K562 (cell line): ENCODE data around the gene CTU1. TPM values are rescaled to one million over a fixed set of nuclear protein-coding genes. Genes with fewer than 3 reads are reported as not detected.
A peak's percentile ranks its signal among the peaks of the same experiment; 100 is the strongest.

ENCODE experiments used
- CC2D1A ChIP-seq: fragments of 450-650 bp; IDR thresholded peaks from 2 replicates; pipeline ENCODE4 v1.6.1; 2017; ENCODE audit warnings: mild to moderate bottlenecking
- IRF2 ChIP-seq: sonication (generic); formaldehyde crosslinking; IDR thresholded peaks from 2 replicates; pipeline ENCODE4 v1.8.1; 2022; ENCODE audit warnings: mild to moderate bottlenecking, missing genetic modification reagents
- NFIC ChIP-seq: fragments of 450-650 bp; IDR thresholded peaks from 2 replicates; pipeline ENCODE4 v1.6.1; 2017; ENCODE audit warnings: mild to moderate bottlenecking, inconsistent platforms
- REST ChIP-seq, 2 experiments: fragments of 450-650 bp; formaldehyde crosslinking in 1 of 2; IDR thresholded peaks; 2 replicates each; pipeline versions ENCODE4 v1.4.0 to v1.6.1; 2014 to 2020; ENCODE audit warnings: mild to moderate bottlenecking in 2 of 2, borderline replicate concordance in 1 of 2, low read depth in 1 of 2
- SRSF9 ChIP-seq: fragments of 200-400 bp; formaldehyde crosslinking; IDR thresholded peaks from 2 replicates; pipeline ENCODE4 v1.6.1; 2017; ENCODE audit warnings: low read depth, low read length, borderline replicate concordance
- TCF3 ChIP-seq: sonication (generic); formaldehyde crosslinking; IDR thresholded peaks from 2 replicates; pipeline ENCODE4 v1.4.0; 2020; ENCODE audit warnings: mild to moderate bottlenecking, missing genetic modification reagents
- TCFL5 ChIP-seq: fragments of 250-450 bp; sonication (Bioruptor Pico); conservative IDR thresholded peaks from 2 replicates; pipeline ENCODE4 v1.6.1; 2021; ENCODE audit warnings: mild to moderate bottlenecking, moderate library complexity, matching md5 sums
- ZNF318 ChIP-seq, 2 experiments: fragments of 450-650 bp; IDR thresholded peaks; 2 replicates each; pipeline ENCODE4 v1.6.1; 2016; ENCODE audit warnings: mild to moderate bottlenecking in 2 of 2, borderline replicate concordance in 1 of 2, low read depth in 1 of 2, moderate library complexity in 1 of 2
- polyA plus RNA-seq, 8 experiments: library from polyadenylated mRNA; depleted of rRNA in 4 of 8; stranded (reverse) in 5 of 8; unstranded in 3 of 8; fragments of >200 nt; fragmentation: Nextera tagmentation in 2 of 8; fragmentation: Illumina TruSeq in 1 of 8; extraction: Ambion mirVana in 2 of 8; extraction: Trizol in 1 of 8; gene quantifications; 2 replicates each; pipeline versions ENCODE4 v1.2.1 to v1.2.3, GENCODE V29; 2011 to 2014; ENCODE audit warnings: inconsistent platforms in 1 of 8, missing spikeins in 1 of 8
- total RNA-seq, 7 experiments: library from RNA; depleted of rRNA in 6 of 7; stranded (reverse); fragments of >200 nt in 6 of 7; fragmentation: Illumina TruSeq in 2 of 7; extraction: Trizol in 2 of 7; gene quantifications; 2 replicates each; pipeline versions ENCODE4 v1.2.1 to v1.2.3, GENCODE V29; 2011 to 2021; ENCODE audit warnings: low replicate concordance in 1 of 7

The CTU1 gene
- total and polyA plus RNA-seq, 9 of the 15 experiments (the other 6 are each of a cell fraction or from before 2014, with no cell fraction given): 0.03 to 18.4 (median 2.3) TPM; not detected in 1

GRCh38 chr19:51108066-51108804 is at the start of gene CTU1 (continued):
- TF ChIP-seq SRSF9 (no peak), ZNF318 (IDR thresholded peaks at IDR 0.05; ENCODE audit: borderline replicate concordance in 1 of 2, low read depth in 1 of 2) (no peak), TCFL5 (CRISPR knock-in tag) (no peak), CC2D1A (no peak; the same call in 1 of the 2 replicates), TCF3 (CRISPR knock-in tag) (peak; percentile 60; the same call in 1 of the 2 replicates), REST (IDR thresholded peaks at IDR 0.05; ENCODE audit: borderline replicate concordance) (no peak), REST (CRISPR knock-in tag; IDR thresholded peaks at IDR 0.05; ENCODE audit: low read depth) (no peak), IRF2 (CRISPR knock-in tag) (no peak), NFIC (no peak)
